HTERT RPE-1 (cell line): ENCODE measurements around the gene AGBL1.

Source experiments
- in situ Hi-C: fragments of 300-500 bp; cut with MboI; formaldehyde crosslinking; loops from 4 replicates; pipeline ENCODE4 v1.14.3; 2020; ENCODE audit warnings: low sequenced_read_pairs

The AGBL1 gene

GRCh38 chr15:86235667-86236066 lies 156.0 kb downstream of the AGBL1 start:
- in situ Hi-C loops, result no loop called here

- in situ Hi-C loops, result no loop called here
These were observed 156.9 kb downstream of the AGBL1 start for GRCh38 chr15:86236356-86237110.

GRCh38 chr15:86237111-86237500 lies 157.4 kb downstream of the AGBL1 start:
- in situ Hi-C loops, result no loop called here

- in situ Hi-C loops, result no loop called here
These were observed 167.7 kb downstream of the AGBL1 start for GRCh38 chr15:86247249-86247955.

GRCh38 chr15:86255247-86255646 lies 175.6 kb downstream of the AGBL1 start:
- in situ Hi-C loops, result no loop called here

- in situ Hi-C loops, result no loop called here
These were observed 177.0 kb downstream of the AGBL1 start for GRCh38 chr15:86256628-86257027.

GRCh38 chr15:86259589-86259988 lies 179.9 kb downstream of the AGBL1 start:
- in situ Hi-C loops, result no loop called here

GRCh38 chr15:86263230-86263629 lies 183.6 kb downstream of the AGBL1 start:
- in situ Hi-C loops, result no loop called here

- in situ Hi-C loops, result no loop called here
These were observed 187.3 kb downstream of the AGBL1 start for GRCh38 chr15:86266896-86267484.

GRCh38 chr15:86267892-86268291 lies 188.2 kb downstream of the AGBL1 start:
- in situ Hi-C loops, result no loop called here

GRCh38 chr15:86268558-86268957 lies 188.9 kb downstream of the AGBL1 start:
- in situ Hi-C loops, result no loop called here

GRCh38 chr15:86273309-86273708 lies 193.6 kb downstream of the AGBL1 start:
- in situ Hi-C loops, result no loop called here

GRCh38 chr15:86275361-86275760 lies 195.7 kb downstream of the AGBL1 start:
- in situ Hi-C loops, result no loop called here

GRCh38 chr15:86278586-86278985 lies 198.9 kb downstream of the AGBL1 start:
- in situ Hi-C loops, result no loop called here

- in situ Hi-C loops, result no loop called here
These were observed 205.0 kb downstream of the AGBL1 start for GRCh38 chr15:86284635-86285034.

GRCh38 chr15:86295511-86295910 lies 215.8 kb downstream of the AGBL1 start:
- in situ Hi-C loops, result no loop called here

GRCh38 chr15:86296769-86297168 lies 217.1 kb downstream of the AGBL1 start:
- in situ Hi-C loops, result no loop called here

GRCh38 chr15:86300390-86301125 lies 220.9 kb downstream of the AGBL1 start:
- in situ Hi-C loops, result no loop called here

GRCh38 chr15:86311568-86312280 lies 232.1 kb downstream of the AGBL1 start:
- in situ Hi-C loops, result no loop called here

GRCh38 chr15:86312486-86312885 lies 232.8 kb downstream of the AGBL1 start:
- in situ Hi-C loops, result no loop called here

GRCh38 chr15:86316216-86316615 lies 236.5 kb downstream of the AGBL1 start:
- in situ Hi-C loops, result no loop called here
